Measurements from ENCODE around the gene PDZD11. TPM values are rescaled to one million over a fixed set of nuclear protein-coding genes. Genes with fewer than 3 reads are reported as not detected.

Gene PDZD11
- total RNA-seq: 10 to 100 TPM in 6 of 7 donors, 1 to 10 TPM in 1; 9.4 to 29.5 (median 25.1) TPM
- polyA plus RNA-seq: 10 to 100 TPM; 29.2 to 93.4 TPM
- long read RNA-seq, donor 1, transcript PDZD11-201 (7 exons, 1,043 nt): major isoform, 15 of 22 reads
- long read RNA-seq, donor 1, partial matches to known transcripts: 2 of 22 reads
- long read RNA-seq, donor 1, other reads (novel, unspliced or antisense): 3 of 22 reads
- long read RNA-seq, donor 2, transcript PDZD11-201 (7 exons, 1,043 nt): major isoform, 29 of 39 reads
- long read RNA-seq, donor 2, transcript PDZD11-202 (8 exons, 784 nt): minor isoform, 5 of 39 reads
- long read RNA-seq, donor 2, partial matches to known transcripts: 5 of 39 reads
- long read RNA-seq, donor 2, other reads (novel, unspliced or antisense): 0 of 39 reads
- long read RNA-seq, donor 3, transcript PDZD11-201 (7 exons, 1,043 nt): major isoform, 26 of 30 reads
- long read RNA-seq, donor 3, partial matches to known transcripts: 2 of 30 reads
- long read RNA-seq, donor 3, other reads (novel, unspliced or antisense): 1 of 30 reads

GRCh38 chrX:70289793-70290770 lies at the start of gene PDZD11, which contains the start of gene KIF4A:
Gene PDZD11, minus strand, starts transcription at chrX:70289927. Its CDS starts 586 bp downstream, at chrX:70289341.
Gene KIF4A, plus strand, starts transcription at chrX:70290104. Its CDS starts 355 bp downstream, at chrX:70290459.
- 24 to 38% (median 32%) methylated on average over 62 of the region's 62 CpGs for WGBS, 3 donors
- intact Hi-C loops (cut with DNase I): no loop called here
- Histone ChIP-seq H3K4me3 (peak within 1 kb of the TSS; percentile 47), H3K36me3 (no peaks in the 10 kb centered on the region), H3K4me1 (ENCODE audit: insufficient read depth) (no peaks in the 10 kb centered on the region), H3K27me3 (no peaks in the 10 kb centered on the region), H3K9me3 (no peaks in the 10 kb centered on the region), H3K27ac (peak within 1 kb of the TSS; percentile 20 to 60)
- TF ChIP-seq POLR2A (IDR thresholded peaks at IDR 0.05) (no peak), CTCF (IDR thresholded peaks at IDR 0.05) (no peak), EP300 (IDR thresholded peaks at IDR 0.05) (no peak)
- DNase-seq: peak; percentile 68 to 83 (median 70)

GRCh38 chrX:70338290-70338689 lies 48.6 kb upstream of the PDZD11 start:
- 78 to 83% (median 82%) methylated on average over 4 of the region's 4 CpGs for WGBS, 3 donors
- no peaks in the 10 kb centered on the region for H3K9me3 ChIP-seq
- no peaks in the 10 kb centered on the region for H3K27me3 ChIP-seq
- H3K27ac ChIP-seq: no peak overlapping the region
- no peak for DNase-seq
- intact Hi-C loops (cut with DNase I): no loop called here
- H3K4me1 ChIP-seq (ENCODE audit: insufficient read depth): no peaks in the 10 kb centered on the region
- H3K4me3 ChIP-seq: no peak overlapping the region
- H3K36me3 ChIP-seq: no peaks in the 10 kb centered on the region
- TF ChIP-seq CTCF (IDR thresholded peaks at IDR 0.05) (no peak), EP300 (IDR thresholded peaks at IDR 0.05) (no peak), POLR2A (IDR thresholded peaks at IDR 0.05) (no peak)

- no peak for DNase-seq
- Histone ChIP-seq H3K27me3 (no peaks in the 10 kb centered on the region), H3K9me3 (no peaks in the 10 kb centered on the region), H3K36me3 (no peaks in the 10 kb centered on the region), H3K4me3 (no peak overlapping the region), H3K4me1 (ENCODE audit: insufficient read depth) (no peaks in the 10 kb centered on the region), H3K27ac (no peak overlapping the region)
- TF ChIP-seq CTCF (IDR thresholded peaks at IDR 0.05) (no peak), POLR2A (IDR thresholded peaks at IDR 0.05) (no peak)
- intact Hi-C loops (cut with DNase I): no loop called here
Measured at GRCh38 chrX:70336767-70337166, 47.0 kb upstream of the PDZD11 start.

GRCh38 chrX:70332600-70332999 lies 42.9 kb upstream of the PDZD11 start:
- no peaks in the 10 kb centered on the region for H3K36me3 ChIP-seq
- H3K4me1 ChIP-seq (ENCODE audit: insufficient read depth): no peaks in the 10 kb centered on the region
- no peaks in the 10 kb centered on the region for H3K27me3 ChIP-seq
- 86 to 97% (median 88%) methylated on average over 1 of the region's 1 CpG for WGBS, 3 donors
- DNase-seq: no peak
- H3K4me3 ChIP-seq: no peak overlapping the region
- intact Hi-C loops (cut with DNase I): no loop called here
- no peak overlapping the region for H3K27ac ChIP-seq
- no peaks in the 10 kb centered on the region for H3K9me3 ChIP-seq
- TF ChIP-seq CTCF (IDR thresholded peaks at IDR 0.05) (no peak), EP300 (IDR thresholded peaks at IDR 0.05) (no peak), POLR2A (IDR thresholded peaks at IDR 0.05) (no peak)
